Kidney (tissue), 14 donors: Measurements from ENCODE around the gene CCSAP. TPM values are rescaled to one million over a fixed set of nuclear protein-coding genes. Genes with fewer than 3 reads are reported as not detected.
"Not testable (repeated sequence)": the region's sequence is repeated elsewhere in the genome, so short reads cannot be mapped to it uniquely, and the experiment has no call there.

Experiments used
- DNase-seq, 5 donors: peaks; one replicate each; pipeline ENCODE4 v3.0.0-alpha.2; 2013 to 2020
- FAIRE-seq: peaks from 2 replicates; lab custom pipeline; 2012; peaks lifted over from hg19 to GRCh38; lab: Jason Lieb, UNC
- H3K27ac ChIP-seq, 2 donors: one replicate each; pipeline ENCODE4 v1.7.0; 2013; ENCODE audit warnings: low read depth in 2 of 2, low read length in 2 of 2, inconsistent platforms in 1 of 2
- H3K27me3 ChIP-seq: one replicate; pipeline ENCODE4 v1.7.1; 2013; ENCODE audit warnings: low read length, inconsistent platforms; ENCODE audit not compliant: control insufficient read depth, insufficient read depth
- H3K36me3 ChIP-seq, 3 donors: one replicate each; pipeline versions ENCODE4 v1.7.0 to v1.7.1; 2013; ENCODE audit warnings: low read length in 3 of 3, control low read depth in 1 of 3, inconsistent platforms in 1 of 3; ENCODE audit not compliant: insufficient read depth in 3 of 3, control insufficient read depth in 2 of 3
- H3K4me1 ChIP-seq, 3 donors: one replicate each; pipeline versions ENCODE4 v1.7.0 to v1.7.1; 2013; ENCODE audit warnings: low read length in 3 of 3, inconsistent platforms in 1 of 3, low read depth in 1 of 3; ENCODE audit not compliant: control insufficient read depth in 2 of 3, insufficient read depth in 2 of 3
- H3K4me3 ChIP-seq, 3 donors: one replicate each; pipeline versions ENCODE4 v1.7.0 to v1.8.1; 2013; ENCODE audit warnings: low read length in 3 of 3, control low read depth in 1 of 3, inconsistent platforms in 1 of 3
- H3K9ac ChIP-seq, 3 donors: one replicate each; pipeline versions ENCODE4 v1.7.0 to v1.7.1; 2013; ENCODE audit warnings: low read length in 3 of 3, control low read depth in 1 of 3, inconsistent platforms in 1 of 3
- H3K9me3 ChIP-seq, 3 donors: one replicate each; pipeline versions ENCODE4 v1.7.0 to v1.7.1; 2013; ENCODE audit warnings: low read length in 3 of 3, control low read depth in 1 of 3, inconsistent platforms in 1 of 3; ENCODE audit not compliant: control insufficient read depth in 2 of 3, insufficient read depth in 1 of 3
- intact Hi-C: fragments of 100-400 bp; cut with DNase I; formaldehyde crosslinking; loops from one replicate; pipeline ENCODE4 v1.11.1; 2022
- polyA plus RNA-seq: library from polyadenylated mRNA; stranded (reverse); fragments of 350-450 nt; fragmentation: Illumina TruSeq; extraction: RNeasy Lipid Tissue Mini Kit (QIAGEN cat#74804); gene quantifications from one replicate; pipeline ENCODE4 v1.2.3, GENCODE V29; 2014; ENCODE audit warnings: low read depth, low replicate concordance; ENCODE audit not compliant: insufficient read depth
- total RNA-seq: library from RNA; stranded (reverse); fragmentation: NEBNext Ultra II Directional; extraction: Animal tissue kit (Norgen Biotek cat#: 25700); gene quantifications from one replicate; pipeline ENCODE4 v1.2.1, GENCODE V29; 2021
- TF ChIP-seq, protein P1 (sequence below): IDR thresholded peaks from 3 replicates; pipeline ENCODE4 v1.5.1; 2012; ENCODE audit warnings: mild to moderate bottlenecking, moderate library complexity, borderline replicate concordance; ENCODE audit not compliant: insufficient read depth; ENCODE audit errors: extremely low read depth
- donor health status: control.
- donor health status: control.
- donor health status: control.
- donor health status: control.
- donor health status: control.
- donor health status: DM: yes; HTN: yes; CAD: no.
- donor health status: Normal renal cell carcinoma (clear cell type).

Gene CCSAP
- total and polyA plus RNA-seq, 2 donors from 2014 or later = 0.84 to 3.1 TPM

DNA sequence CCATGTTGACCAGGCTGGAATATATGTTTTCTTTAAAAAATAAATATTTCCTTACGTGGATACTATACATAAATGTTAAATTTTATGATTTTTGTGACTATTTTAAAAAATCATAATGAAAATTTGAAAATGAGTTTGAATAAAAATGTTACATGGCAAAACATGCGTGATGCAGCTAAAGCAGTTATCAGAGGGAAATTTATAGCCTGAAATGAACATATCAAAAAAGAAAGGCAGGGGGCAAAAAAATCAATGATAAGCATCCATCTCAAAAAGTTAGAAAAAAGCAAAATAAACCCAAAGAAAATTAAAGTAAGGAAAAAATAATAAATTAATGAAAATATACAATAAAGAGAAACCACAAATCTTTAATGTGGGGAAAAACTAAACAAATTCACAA lies 8.6 kb downstream of the CCSAP start:
- Histone ChIP-seq H3K36me3 (no peaks in the 10 kb centered on the region), H3K9me3 (no peaks in the 10 kb centered on the region), H3K4me1 (no peaks in the 10 kb centered on the region), H3K27me3 (no peaks in the 10 kb centered on the region), H3K9ac (no peak overlapping the region), H3K27ac (no peak overlapping the region), H3K4me3 (no peak overlapping the region)
- DNase-seq (no peak), FAIRE-seq (no peak)
- TF ChIP-seq, protein P1, sequence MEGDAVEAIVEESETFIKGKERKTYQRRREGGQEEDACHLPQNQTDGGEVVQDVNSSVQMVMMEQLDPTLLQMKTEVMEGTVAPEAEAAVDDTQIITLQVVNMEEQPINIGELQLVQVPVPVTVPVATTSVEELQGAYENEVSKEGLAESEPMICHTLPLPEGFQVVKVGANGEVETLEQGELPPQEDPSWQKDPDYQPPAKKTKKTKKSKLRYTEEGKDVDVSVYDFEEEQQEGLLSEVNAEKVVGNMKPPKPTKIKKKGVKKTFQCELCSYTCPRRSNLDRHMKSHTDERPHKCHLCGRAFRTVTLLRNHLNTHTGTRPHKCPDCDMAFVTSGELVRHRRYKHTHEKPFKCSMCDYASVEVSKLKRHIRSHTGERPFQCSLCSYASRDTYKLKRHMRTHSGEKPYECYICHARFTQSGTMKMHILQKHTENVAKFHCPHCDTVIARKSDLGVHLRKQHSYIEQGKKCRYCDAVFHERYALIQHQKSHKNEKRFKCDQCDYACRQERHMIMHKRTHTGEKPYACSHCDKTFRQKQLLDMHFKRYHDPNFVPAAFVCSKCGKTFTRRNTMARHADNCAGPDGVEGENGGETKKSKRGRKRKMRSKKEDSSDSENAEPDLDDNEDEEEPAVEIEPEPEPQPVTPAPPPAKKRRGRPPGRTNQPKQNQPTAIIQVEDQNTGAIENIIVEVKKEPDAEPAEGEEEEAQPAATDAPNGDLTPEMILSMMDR = no peak
- intact Hi-C loops = no loop called here

DNA sequence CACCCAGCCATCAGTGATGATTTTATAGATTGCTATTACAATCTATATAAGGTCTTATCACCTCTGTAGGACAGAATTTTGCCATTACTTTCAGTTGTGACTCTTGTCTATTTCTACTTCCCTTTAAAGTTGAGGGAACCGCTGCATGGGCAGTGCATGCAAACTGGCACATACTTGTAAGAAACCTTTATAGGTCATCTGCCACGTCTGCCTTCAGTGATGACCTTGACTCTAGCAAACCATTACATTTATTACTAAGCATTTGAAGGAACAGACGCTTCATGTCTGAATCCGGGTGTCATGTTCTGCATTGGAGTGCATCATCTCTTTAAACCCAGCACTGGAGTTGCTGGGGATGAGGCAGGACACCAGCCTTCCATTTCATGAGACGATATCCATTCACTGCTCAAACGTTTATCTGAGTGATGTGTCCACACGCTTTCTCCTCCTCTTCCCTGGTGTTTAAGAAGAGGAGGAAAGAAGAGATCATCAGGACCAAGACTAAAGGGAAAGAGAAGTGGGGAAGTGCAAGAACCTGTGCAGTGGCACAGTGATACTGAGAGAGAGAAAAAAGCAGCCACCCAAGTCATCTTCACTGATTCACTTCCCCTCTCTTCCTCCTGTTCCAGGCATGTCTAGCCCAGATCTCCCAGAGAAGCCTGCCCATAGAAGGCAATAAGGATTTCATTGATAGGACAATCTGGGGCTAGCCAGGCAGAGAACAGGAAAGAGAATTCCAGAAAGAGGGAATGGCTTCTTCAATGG lies 14.1 kb downstream of the CCSAP start:
- intact Hi-C loops = no loop called here
- Histone ChIP-seq H3K9ac (no peak overlapping the region), H3K27me3 (no peaks in the 10 kb centered on the region), H3K4me1 (no peaks in the 10 kb centered on the region), H3K9me3 (no peaks in the 10 kb centered on the region), H3K4me3 (no peak overlapping the region), H3K27ac (no peak overlapping the region), H3K36me3 (peaks cover 0 to under 1% (median 0%) of the 10 kb centered on the region in 3 donors)
- DNase-seq (no peak), FAIRE-seq (no peak)
- TF ChIP-seq, protein P1 = no peak

DNA sequence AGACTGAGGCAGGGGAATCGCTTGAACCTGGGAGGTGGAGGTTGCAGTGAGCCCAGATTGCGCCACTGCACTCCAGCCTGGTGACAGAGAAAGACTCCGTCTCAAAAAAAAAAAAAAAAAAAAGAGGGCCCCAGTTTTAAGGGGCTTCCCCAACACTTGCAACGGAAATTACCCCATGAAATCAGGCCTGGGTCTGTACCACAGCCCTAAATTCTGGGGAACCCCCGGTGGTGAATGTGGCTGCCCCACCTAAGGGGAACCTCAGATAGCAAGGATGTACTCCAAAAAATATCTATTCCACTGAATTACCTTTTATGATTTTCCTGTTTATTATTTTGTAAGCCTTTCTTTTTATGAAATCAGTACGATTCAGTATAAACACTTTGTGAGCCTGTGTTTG lies 15.1 kb downstream of the CCSAP start:
- H3K4me1 ChIP-seq, H3K27ac ChIP-seq, H3K27me3 ChIP-seq, intact Hi-C loops, H3K4me3 ChIP-seq, H3K9ac ChIP-seq, H3K9me3 ChIP-seq, FAIRE-seq, DNase-seq: not testable (repeated sequence)
- peaks cover 0 to 11% (median 0%) of the 10 kb centered on the region in 3 donors for H3K36me3 ChIP-seq

DNA sequence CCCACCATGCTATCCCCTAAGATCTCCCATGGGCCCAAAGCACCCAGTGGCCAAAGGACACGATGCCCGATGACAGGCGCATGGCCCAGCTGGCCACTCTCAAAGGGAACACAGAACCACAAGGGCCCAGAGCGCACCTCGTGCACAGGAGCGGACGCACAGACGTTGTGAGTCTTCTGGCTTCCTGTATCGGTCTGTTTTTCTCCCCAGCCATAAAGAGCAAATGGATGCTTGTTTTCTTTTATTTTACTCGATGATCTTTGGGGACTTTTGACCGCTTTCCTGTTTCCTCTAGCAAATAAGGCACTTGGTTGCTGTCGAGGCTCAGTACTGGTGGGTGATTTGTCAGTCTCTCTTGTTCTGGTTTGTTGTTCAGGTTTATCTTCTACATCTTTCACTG lies 16.2 kb downstream of the CCSAP start:
- Histone ChIP-seq H3K9ac (no peak overlapping the region), H3K27ac (no peak overlapping the region), H3K9me3 (no peaks in the 10 kb centered on the region), H3K36me3 (peaks cover 0 to 11% (median 0%) of the 10 kb centered on the region in 3 donors), H3K4me1 (no peaks in the 10 kb centered on the region), H3K27me3 (no peaks in the 10 kb centered on the region), H3K4me3 (no peak overlapping the region)
- FAIRE-seq (no peak), DNase-seq (no peak)
- TF ChIP-seq, protein P1 = no peak
- intact Hi-C loops = no loop called here
